ENCODE results near the gene PHF5A.

The PHF5A gene, protein sequence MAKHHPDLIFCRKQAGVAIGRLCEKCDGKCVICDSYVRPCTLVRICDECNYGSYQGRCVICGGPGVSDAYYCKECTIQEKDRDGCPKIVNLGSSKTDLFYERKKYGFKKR

DNA sequence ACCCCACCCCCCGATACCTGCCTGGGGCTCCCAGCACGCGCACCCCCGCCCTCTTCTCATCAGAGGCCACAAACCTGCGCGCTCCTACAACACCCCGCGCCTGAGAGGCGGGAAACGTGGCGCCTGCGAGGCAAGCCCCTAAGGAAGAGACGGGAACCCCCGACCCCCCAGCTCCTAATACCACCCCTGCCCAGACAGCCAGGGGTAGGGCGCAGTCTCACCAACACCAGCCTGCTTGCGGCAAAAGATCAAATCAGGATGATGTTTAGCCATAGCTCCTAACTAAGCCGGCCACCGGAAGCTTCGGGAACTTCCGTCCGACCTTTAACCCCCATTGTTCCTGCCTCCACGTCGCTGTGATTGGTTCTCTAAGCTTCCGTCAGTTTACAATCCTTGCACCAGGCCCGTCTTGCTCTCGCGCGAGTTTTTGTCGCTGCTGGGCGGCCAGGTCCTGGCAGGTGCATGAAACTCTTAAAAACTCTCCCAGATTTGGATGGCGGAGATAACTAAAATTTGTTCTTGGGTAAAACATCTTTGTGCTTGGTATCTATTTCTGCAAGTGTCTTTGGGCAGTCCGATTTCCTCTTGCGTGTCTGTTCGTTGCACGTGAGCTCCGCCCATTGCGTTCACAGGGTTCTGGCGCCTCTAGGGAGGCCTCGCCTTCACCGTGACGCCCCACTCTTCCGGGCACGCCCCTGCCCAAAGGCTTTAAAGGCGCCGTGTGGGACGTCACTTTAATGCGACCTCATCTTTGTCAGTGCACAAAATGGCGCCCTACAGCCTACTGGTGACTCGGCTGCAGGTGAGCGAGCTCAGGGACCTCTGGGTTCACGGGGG, at the start of gene PHF5A, which contains the start of gene ACO2:
PHF5A (minus strand) TSS at position 312 of the 837 bp plus-strand sequence; CDS start at position 273, 39 bp downstream.
ACO2 (plus strand) TSS at position 737 of the 837 bp plus-strand sequence; CDS start at position 767, 30 bp downstream.
- DNase-seq (ENCODE audit: low read depth): peak; percentile 96
- TF ChIP-seq, protein P1, sequence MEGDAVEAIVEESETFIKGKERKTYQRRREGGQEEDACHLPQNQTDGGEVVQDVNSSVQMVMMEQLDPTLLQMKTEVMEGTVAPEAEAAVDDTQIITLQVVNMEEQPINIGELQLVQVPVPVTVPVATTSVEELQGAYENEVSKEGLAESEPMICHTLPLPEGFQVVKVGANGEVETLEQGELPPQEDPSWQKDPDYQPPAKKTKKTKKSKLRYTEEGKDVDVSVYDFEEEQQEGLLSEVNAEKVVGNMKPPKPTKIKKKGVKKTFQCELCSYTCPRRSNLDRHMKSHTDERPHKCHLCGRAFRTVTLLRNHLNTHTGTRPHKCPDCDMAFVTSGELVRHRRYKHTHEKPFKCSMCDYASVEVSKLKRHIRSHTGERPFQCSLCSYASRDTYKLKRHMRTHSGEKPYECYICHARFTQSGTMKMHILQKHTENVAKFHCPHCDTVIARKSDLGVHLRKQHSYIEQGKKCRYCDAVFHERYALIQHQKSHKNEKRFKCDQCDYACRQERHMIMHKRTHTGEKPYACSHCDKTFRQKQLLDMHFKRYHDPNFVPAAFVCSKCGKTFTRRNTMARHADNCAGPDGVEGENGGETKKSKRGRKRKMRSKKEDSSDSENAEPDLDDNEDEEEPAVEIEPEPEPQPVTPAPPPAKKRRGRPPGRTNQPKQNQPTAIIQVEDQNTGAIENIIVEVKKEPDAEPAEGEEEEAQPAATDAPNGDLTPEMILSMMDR (IDR thresholded peaks at IDR 0.05; ENCODE audit: control insufficient read depth, extremely low read depth, insufficient read depth): no peak

DNA sequence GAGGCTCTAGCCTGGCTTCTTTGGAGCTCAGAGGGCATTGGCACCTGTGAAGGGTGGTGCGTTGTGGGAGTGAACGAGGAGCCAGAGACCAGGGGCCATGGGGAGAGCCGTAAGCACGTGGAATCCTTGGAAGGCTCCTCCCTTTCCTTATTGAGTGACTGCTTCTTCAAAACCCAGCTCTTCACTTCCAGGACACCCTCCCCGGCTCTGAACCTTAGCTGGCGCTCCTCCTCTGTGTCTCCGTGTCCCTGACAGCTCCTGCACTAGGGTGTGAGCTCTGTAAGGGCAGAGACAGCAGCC, 49.5 kb upstream of the PHF5A start:
- DNase-seq (ENCODE audit: low read depth): no peak
- TF ChIP-seq, protein P1 (IDR thresholded peaks at IDR 0.05; ENCODE audit: control insufficient read depth, extremely low read depth, insufficient read depth): no peak
- no peak overlapping the region for H3K4me3 ChIP-seq (ENCODE audit: low read depth, low read length)

More for the DNA sequence above, at the start of gene PHF5A, which contains the start of gene ACO2:
- peak within 1 kb of the TSS; percentile 97 for H3K4me3 ChIP-seq (ENCODE audit: low read depth, low read length)

DNA sequence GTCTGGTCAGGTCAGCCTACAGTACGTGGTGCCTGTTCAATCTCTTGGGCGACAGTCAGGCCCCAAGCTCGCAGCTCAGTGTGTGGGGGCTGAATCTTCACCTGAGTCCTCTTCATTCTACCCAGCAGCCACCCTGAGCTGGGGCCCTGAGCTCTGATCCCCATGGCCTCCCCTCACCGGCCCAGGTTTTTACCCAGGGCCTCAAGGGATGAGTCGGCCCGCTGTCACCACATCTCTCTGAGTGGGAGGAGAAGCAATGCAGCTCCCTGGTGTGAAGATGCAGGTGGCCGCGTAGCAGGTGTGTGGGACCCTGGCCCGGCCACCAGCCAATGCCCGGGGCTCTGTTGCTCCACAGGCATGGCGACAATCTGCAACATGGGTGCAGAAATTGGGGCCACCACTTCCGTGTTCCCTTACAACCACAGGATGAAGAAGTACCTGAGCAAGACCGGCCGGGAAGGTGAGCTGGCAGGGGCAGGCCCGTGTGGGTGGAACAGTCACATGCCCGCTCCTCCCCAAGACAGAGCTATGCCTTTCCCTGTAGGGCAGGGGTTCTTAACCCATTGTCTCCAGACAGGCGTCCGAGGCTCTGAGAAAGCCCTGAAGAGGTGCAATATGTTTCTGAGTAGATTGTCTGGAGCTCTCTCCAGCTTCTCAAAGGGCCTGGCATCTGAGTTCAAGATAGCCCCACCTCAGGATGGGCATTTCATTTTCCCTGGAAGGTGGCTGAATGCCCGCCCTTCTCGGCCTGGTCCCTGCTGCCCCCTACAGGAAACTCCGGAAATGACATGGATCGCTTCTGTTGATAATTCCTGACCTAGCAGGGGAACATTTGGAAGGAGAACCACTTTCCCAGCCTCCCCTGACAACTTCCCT, 48.9 kb upstream of the PHF5A start:
- no peak for DNase-seq (ENCODE audit: low read depth)
- H3K4me3 ChIP-seq (ENCODE audit: low read depth, low read length): no peak overlapping the region
- TF ChIP-seq, protein P1 (IDR thresholded peaks at IDR 0.05; ENCODE audit: control insufficient read depth, extremely low read depth, insufficient read depth): peak; percentile 86

DNA sequence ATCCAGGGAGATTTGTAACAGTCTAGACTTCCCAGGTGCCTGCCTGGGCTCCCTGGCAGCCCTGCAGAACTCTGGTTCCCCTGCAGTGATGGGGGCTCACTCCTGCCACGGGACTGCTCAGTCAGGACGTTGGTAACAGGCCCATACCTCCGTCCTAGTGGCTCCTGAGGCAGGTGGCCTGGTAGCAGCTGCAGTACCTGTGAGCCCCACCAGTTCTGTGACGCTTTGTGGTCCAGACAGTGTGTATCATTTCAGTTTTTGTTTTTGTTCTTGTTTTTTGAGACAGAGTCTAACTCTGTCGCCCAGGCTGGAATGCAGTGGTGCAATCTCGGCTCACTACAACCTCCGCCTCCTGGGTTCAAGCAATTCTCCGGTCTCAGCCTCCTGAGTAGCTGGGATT, 48.0 kb upstream of the PHF5A start:
- DNase-seq (ENCODE audit: low read depth): no peak

DNA sequence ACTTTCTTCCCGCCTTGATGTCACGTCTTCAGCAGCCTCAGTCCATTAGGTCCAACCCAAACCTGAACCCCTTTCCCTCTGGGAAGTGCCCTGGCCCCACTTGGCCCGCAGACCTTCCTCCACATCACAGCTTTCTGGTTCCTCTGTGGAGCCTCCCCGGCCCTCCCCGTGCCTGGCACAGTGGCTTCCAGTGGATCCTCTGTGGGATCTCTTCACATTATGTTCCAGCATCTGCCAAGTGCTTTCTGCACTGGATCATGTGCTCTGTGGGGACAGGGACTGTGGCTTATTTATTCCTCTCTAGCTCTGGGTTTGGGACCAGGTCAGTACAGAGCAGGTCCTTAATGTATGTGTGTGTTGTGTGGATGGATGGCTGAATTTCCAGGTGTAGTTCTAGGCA, 44.9 kb upstream of the PHF5A start:
- H3K4me3 ChIP-seq (ENCODE audit: low read depth, low read length): no peak overlapping the region
- DNase-seq (ENCODE audit: low read depth): no peak
- TF ChIP-seq, protein P1 (IDR thresholded peaks at IDR 0.05; ENCODE audit: control insufficient read depth, extremely low read depth, insufficient read depth): no peak

More for the DNA sequence above, 48.0 kb upstream of the PHF5A start:
- TF ChIP-seq, protein P1 (IDR thresholded peaks at IDR 0.05; ENCODE audit: control insufficient read depth, extremely low read depth, insufficient read depth): no peak
- H3K4me3 ChIP-seq (ENCODE audit: low read depth, low read length): no peak overlapping the region

DNA sequence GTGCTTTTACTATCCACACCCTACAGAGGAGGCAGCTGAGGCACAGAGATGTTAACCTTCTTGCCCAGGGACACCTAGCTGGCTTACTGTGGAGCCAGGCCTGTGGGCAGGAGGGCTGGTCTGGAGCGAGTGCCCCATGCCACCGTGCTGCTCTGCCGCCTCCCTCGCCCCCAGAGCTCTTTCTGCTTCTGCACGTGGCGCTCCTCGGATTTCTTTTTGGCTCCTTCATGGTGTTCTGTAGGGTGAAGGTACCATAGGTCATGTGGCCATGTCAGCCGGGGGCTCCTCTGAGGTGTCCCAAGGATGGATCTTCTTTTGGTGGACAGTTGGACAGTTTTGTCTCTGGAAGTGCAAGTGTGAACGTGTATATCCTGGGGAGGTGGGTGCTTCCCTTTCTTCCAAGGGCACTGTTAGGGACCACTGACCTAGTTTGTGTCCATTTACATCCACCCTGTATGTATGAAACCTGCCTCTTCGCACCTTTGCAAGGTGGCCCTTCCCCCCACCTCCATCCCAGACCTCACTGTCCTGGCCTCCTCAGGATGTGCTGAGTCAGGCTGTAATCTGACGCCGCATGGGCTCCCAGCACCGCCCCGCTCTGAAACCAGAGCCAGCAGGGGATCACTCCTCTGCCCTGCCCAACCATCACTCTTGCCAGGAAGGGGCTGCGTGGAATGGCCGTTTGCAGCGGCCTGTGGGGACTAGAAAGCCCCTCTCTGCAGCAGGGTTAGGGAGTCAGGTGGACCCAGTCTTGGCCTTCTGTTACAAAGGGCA, 44.1 kb upstream of the PHF5A start:
- peak; percentile 40 for DNase-seq (ENCODE audit: low read depth)
- TF ChIP-seq, protein P1 (IDR thresholded peaks at IDR 0.05; ENCODE audit: control insufficient read depth, extremely low read depth, insufficient read depth): no peak
- H3K4me3 ChIP-seq (ENCODE audit: low read depth, low read length): no peak overlapping the region

All from LNCaP clone FGC (cell line).